Right forelimb (tissue), 1 donor: ENCODE data around the gene SAXO2.
"Not testable (repeated sequence)": the region's sequence is repeated elsewhere in the genome, so short reads cannot be mapped to it uniquely, and the experiment has no call there.

Experiments
- DNase-seq: peaks from one replicate; pipeline ENCODE4 v3.0.0-alpha.2; 2018

Gene SAXO2

GRCh38 chr15:82314769-82315518, 52.3 kb downstream of the SAXO2 start:
- DNase-seq = peak; percentile 25

GRCh38 chr15:82315519-82316246, 53.1 kb downstream of the SAXO2 start:
- no peak for DNase-seq

GRCh38 chr15:82316247-82317090, 53.9 kb downstream of the SAXO2 start:
- not testable (repeated sequence) for DNase-seq

GRCh38 chr15:82317091-82317489, 54.5 kb downstream of the SAXO2 start:
- DNase-seq = no peak

DNA sequence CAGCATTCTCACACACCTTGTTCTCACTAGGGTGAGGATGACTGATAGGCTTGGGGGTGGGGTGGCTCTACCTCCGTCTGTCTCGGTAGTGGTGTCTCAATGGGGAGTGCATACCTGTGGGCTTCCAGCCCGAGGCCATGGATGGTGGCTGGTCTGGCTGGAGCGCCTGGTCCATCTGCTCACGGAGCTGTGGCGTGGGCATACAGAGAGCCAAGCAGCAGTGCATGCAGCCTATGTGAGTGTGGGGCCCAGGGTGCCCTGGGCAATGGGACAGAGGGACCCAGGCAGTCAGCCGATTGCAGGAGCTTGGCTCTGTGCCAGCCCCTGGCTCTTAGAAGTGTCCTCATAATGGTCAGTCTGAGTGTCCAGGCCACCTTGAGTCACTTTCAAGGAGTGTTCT, 54.9 kb downstream of the SAXO2 start:
- DNase-seq = not testable (repeated sequence)

GRCh38 chr15:82318281-82318680, 55.7 kb downstream of the SAXO2 start:
- DNase-seq = not testable (repeated sequence)

GRCh38 chr15:82319522-82320278, 57.1 kb downstream of the SAXO2 start:
- not testable (repeated sequence) for DNase-seq

DNA sequence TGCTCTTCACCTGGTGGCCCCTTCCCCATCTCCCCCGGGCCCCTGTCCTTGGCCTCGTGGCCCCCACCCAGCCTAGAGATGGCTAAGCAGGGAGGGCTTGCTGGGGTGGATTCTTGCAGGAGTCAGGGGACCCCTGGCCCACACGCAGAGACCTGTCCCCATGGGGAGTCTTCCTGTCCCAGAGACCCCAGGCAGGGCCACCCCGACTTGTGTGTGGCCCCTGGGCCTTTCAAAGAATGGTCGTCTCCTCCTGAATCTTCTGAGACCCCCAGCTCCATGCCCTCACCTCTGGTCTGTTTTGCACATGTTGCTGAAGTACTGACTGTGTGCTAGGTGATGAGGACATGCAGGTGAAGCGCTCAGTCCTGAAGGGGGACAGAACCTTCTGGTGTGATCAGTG, 58.2 kb downstream of the SAXO2 start:
- not testable (repeated sequence) for DNase-seq

GRCh38 chr15:82322488-82322887, 59.9 kb downstream of the SAXO2 start:
- not testable (repeated sequence) for DNase-seq

DNA sequence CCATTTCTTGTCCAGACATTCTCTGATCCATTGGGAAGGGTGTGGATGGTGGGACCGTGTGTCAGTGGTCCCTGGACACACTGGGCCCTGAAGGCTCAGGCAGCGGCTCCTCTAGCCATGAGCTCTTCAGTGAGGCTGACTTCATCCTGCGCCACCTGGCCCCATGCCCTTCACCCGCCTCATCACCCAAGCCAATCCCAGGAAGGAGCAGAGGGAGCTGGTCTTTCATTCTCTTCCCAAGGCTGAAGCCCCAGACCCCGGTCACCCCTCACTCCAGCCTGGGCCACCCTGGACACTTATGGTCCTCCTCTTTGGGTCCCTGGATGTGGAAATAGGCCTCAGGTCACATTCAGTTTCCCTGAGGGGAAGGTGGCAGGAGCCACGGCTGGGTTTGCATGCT, 62.2 kb downstream of the SAXO2 start:
- DNase-seq = not testable (repeated sequence)

DNA sequence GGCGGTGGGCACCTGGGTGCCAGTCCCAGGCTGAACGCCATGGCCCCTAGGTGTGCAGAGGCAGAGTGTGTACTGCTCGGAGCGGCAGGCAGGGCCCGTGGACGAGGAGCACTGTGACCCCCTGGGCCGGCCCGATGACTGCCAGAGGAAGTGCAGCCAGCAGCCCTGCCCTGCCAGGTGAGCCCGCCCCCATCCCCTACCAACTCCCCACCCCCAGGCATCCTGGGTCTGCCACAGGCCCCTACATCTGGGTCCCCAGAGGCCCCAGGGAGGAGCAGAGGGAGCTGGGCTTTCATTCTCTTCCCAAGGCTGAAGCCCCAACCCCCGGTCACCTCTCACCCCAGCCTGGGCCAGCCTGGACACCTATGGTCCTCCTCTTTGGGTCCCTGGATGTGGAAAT, 63.0 kb downstream of the SAXO2 start:
- not testable (repeated sequence) for DNase-seq

DNA sequence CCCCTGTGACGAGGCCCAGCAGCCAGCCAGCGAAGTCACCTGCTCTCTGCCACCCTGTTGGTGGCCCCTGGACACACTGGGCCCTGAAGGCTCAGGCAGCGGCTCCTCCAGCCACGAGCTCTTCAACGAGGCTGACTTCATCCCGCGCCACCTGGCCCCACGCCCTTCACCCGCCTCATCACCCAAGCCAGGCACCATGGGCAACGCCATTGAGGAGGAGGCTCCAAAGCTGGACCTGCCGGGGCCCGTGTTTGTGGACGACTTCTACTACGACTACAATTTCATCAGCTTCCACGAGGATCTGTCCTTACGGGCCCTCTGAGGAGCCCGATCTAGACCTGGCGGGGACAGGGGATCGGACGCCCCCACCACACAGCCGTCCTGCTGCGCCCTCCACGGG, 64.3 kb downstream of the SAXO2 start:
- not testable (repeated sequence) for DNase-seq

DNA sequence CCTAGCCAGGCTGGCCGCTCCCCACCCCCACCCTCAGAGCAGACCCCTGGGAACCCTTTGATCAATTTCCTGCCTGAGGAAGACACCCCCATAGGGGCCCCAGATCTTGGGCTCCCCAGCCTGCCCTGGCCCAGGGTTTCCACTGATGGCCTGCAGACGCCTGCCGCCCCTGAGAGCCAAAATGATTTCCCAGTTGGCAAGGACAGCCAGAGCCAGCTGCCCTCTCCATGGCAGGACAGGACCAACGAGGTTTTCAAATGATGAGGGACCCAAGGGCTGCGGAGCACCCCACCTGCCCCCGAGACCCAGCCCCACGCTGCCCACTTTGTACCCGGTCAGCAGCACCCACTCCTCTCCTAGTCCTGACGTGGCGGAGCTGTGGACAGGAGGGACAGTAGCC, 64.8 kb downstream of the SAXO2 start:
- not testable (repeated sequence) for DNase-seq

DNA sequence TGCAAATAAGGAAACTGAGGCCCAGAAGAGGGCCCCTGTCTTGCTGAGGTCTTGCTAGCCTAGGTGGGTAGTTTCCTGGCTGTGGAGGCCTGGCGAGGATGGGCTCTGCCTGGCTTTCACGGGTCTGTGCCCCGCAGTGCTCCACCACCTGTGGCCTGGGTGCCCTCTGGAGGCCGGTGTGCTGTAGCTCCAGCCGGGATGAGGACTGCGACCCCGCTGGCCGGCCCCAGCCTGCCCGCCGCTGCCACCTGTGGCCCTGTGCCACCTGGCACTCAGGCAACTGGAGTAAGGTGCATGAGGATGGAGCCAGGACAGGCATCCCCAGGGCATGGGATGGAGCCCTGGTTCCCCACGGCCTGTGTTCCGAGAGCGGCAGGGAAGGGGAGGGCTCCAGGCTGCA, 66.4 kb downstream of the SAXO2 start:
- DNase-seq = not testable (repeated sequence)

DNA sequence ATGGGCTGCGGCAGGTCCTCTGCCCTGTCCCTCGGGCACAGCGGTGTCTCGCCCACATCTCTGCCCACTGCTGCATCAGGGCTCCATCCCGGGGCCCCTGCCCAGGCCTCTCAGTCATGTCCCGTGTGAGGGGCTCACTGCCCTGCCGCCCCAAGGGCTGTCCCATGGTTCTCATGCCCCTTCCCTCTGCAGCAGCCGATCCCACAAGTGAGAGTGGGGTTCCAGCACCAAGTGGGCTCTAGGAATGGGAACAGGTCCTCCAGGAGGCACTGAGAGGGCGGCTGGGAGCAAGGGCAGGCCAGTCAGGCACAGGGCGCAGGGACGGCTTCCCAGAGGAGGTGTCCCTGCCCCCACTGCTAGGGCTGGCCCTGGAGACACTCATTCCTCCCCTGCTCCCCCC, 68.3 kb downstream of the SAXO2 start:
- not testable (repeated sequence) for DNase-seq

DNA sequence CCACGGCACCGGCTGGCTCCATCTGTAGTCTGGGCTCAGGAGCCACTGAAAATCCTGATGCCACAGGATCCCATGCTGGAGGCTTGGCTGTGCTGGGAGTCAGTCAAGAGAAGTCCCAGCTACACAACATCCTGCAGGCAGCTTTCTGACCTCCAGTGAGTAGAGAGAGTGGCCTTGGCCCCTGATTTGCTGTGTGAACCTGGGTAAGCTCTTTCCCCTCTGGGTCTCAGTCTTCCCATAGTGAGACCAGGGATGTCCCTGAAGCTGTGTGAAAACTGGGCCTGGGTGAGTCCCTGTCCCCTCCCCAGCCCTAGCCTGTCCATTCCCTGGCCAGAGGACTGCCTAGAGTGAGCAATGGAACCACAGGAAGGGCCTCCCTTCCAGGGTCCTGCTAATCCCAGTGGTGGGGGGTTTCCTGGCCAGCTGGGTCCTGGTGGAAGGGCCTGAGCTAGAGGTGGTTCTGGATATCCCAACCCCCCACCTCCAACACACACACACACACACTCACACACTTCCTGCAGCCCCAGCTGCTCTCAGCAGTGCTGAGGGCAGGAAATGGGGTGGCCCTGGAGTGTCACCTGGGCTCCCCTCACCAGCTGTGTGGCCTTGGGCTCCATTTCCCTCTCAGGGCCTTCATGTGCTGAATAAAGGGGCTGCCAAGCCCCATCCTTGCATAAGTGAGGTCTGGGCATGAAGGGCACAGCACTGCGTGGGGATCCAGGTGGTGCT, 69.1 kb downstream of the SAXO2 start:
- DNase-seq = not testable (repeated sequence)

DNA sequence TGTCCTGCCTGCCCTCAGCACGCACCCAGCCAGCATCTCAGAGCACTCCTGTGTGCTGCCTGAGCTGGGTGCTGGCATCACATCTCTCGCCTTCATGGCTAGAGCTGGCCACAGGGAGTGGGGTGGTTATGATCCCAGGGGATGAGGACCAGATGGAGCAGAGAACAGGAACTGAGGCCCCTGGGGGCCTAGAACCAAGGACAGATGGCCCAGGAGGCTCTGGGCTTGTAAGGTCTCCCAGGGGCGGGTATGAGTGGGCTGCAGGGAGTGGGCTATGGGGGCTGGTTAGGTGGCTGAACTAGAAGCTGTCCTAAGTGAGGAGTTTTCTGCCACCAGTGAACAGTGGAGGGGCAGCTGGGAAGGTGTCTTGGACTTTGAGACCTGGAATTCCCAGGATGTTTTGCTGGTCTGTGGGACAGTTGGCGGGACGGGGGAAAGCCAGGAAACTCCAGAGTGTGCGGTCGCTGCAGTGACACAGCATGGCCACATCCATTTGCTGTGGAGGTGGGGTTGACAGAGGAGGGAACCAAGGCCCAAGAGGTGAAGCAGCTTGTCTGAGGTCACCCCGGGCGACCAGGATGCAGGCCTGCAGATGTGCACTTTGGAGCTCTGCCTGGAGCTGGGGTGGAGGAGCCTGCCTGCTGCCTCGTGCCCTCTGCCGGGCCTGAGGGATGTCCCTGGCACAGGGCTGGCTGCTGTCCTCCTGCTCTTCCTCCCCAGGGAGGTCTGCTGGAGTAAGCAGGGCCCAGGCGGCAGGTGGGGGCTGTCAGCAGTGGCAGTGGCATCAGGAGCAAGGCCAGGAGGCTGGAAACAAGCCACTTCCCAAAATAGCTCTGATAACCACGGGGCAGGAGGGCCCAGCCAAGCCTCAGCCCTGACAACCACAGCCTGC, 70.3 kb downstream of the SAXO2 start:
- not testable (repeated sequence) for DNase-seq

GRCh38 chr15:82333603-82334553, 71.3 kb downstream of the SAXO2 start:
- peak; percentile 15 for DNase-seq
